Body of pancreas (tissue), 4 donors: ENCODE measurements around the gene WNT10A. TPM values are rescaled to one million over a fixed set of nuclear protein-coding genes. Genes with fewer than 3 reads are reported as not detected.

Experiments used
- ATAC-seq: fragments of 150-250 bp; one replicate; pipeline ENCODE4 v1.9.1; 2016
- DNase-seq, 4 donors: peaks; one replicate each; pipeline ENCODE4 v3.0.0-alpha.2; 2019
- H3K27ac ChIP-seq, 4 donors: fragments of 200-600 bp; sonication (generic); 1 replicate in 3 of 4; 2 replicates in 1 of 4; pipeline versions ENCODE4 v1.5.1 to v1.6.1; 2016 to 2019; ENCODE audit warnings: mild to moderate bottlenecking in 1 of 4, mixed read lengths in 1 of 4, moderate library complexity in 1 of 4
- H3K27me3 ChIP-seq, 2 donors: fragments of 200-600 bp; sonication (generic); one replicate each; pipeline ENCODE4 v1.6.0; 2016; ENCODE audit warnings: mild to moderate bottlenecking in 1 of 2
- H3K36me3 ChIP-seq, 2 donors: fragments of 200-600 bp; sonication (generic); replicated peaks in 1 of 2; 2 replicates each; pipeline ENCODE4 v1.5.1; 2016; ENCODE audit warnings: low read depth in 2 of 2; ENCODE audit not compliant: insufficient read depth in 1 of 2
- H3K4me1 ChIP-seq: fragments of 200-600 bp; sonication (generic); one replicate; pipeline ENCODE4 v1.6.0; 2016
- H3K4me3 ChIP-seq, 2 donors: fragments of 200-600 bp; sonication (generic); 1 replicate in 1 of 2; 2 replicates in 1 of 2; pipeline ENCODE4 v1.5.1; 2016 to 2019
- H3K9me3 ChIP-seq, 3 donors: fragments of 200-600 bp; sonication (generic); 1 replicate in 2 of 3; 2 replicates in 1 of 3; pipeline ENCODE4 v1.5.1; 2016
- CTCF ChIP-seq, 7 experiments: fragments of 450-650 bp in 4 of 7; fragments of 200-600 bp in 3 of 7; sonication (generic) in 3 of 7; IDR thresholded peaks; one replicate each; pipeline ENCODE4 v1.5.1; 2016 to 2019; ENCODE audit warnings: antibody characterized with exemption in 7 of 7
- POLR2A ChIP-seq, 3 donors: fragments of 450-650 bp; IDR thresholded peaks; one replicate each; pipeline ENCODE4 v1.6.1; 2016; ENCODE audit warnings: antibody characterized with exemption in 3 of 3, mild to moderate bottlenecking in 2 of 3
- whole genome bisulfite sequencing, 2 donors: methylation state at CpG; one replicate each; pipeline ENCODE4 v1.1.5; 2017; 5-methylcytosine and 5-hydroxymethylcytosine counted together
- intact Hi-C: fragments of 100-400 bp; cut with DNase I; formaldehyde crosslinking; loops from one replicate; pipeline ENCODE4 v1.15.1; 2023
- total RNA-seq, 2 donors: library from RNA; depleted of rRNA; stranded (reverse); fragments of >200 nt; gene quantifications; one replicate each; pipeline ENCODE4 v1.1.0, GENCODE V29; 2016

The WNT10A gene
- total RNA-seq, 2 donors from 2014 or later: 0.52 TPM; not detected in 1

- no peaks in the 10 kb centered on the region for H3K36me3 ChIP-seq
- peaks cover 24% of the 10 kb centered on the region for H3K4me1 ChIP-seq
- H3K27ac ChIP-seq: no peak overlapping the region
- peaks cover 0 to 19% of the 10 kb centered on the region in 2 donors for H3K27me3 ChIP-seq
- intact Hi-C loops: no loop called here
- TF ChIP-seq CTCF (IDR thresholded peaks at IDR 0.05): no peak
- no peak for TF ChIP-seq POLR2A (IDR thresholded peaks at IDR 0.05)
- ATAC-seq (no peak), DNase-seq (no peak)
- no peaks in the 10 kb centered on the region for H3K9me3 ChIP-seq
- H3K4me3 ChIP-seq: no peak overlapping the region
- WGBS, 2 donors: 71 to 75% methylated on average over 7 of the region's 7 CpGs
Measured at GRCh38 chr2:218861645-218862318, 18.9 kb upstream of the WNT10A start.

GRCh38 chr2:218863021-218863520 is 17.6 kb upstream of the WNT10A start:
- intact Hi-C loops: no loop called here
- H3K4me1 ChIP-seq: peaks cover 17% of the 10 kb centered on the region
- peaks cover 0 to 19% of the 10 kb centered on the region in 2 donors for H3K27me3 ChIP-seq
- no peak for DNase-seq
- WGBS, 2 donors: 55 to 64% methylated on average over 3 of the region's 3 CpGs
- H3K4me3 ChIP-seq: no peak overlapping the region
- ATAC-seq: no peak
- no peak overlapping the region for H3K27ac ChIP-seq
- no peaks in the 10 kb centered on the region for H3K9me3 ChIP-seq
- no peaks in the 10 kb centered on the region for H3K36me3 ChIP-seq
- TF ChIP-seq CTCF (IDR thresholded peaks at IDR 0.05) (no peak), POLR2A (IDR thresholded peaks at IDR 0.05) (no peak)

GRCh38 chr2:218865396-218865795 is 15.3 kb upstream of the WNT10A start:
- H3K27me3 ChIP-seq: peaks cover 0 to 13% of the 10 kb centered on the region in 2 donors
- intact Hi-C loops: no loop called here
- H3K27ac ChIP-seq: no peak overlapping the region
- peaks cover 3% of the 10 kb centered on the region for H3K4me1 ChIP-seq
- 55 to 59% methylated on average over 3 to 4 of the region's 4 CpGs for WGBS, 2 donors
- no peak for ATAC-seq
- DNase-seq: no peak
- TF ChIP-seq POLR2A (IDR thresholded peaks at IDR 0.05): no peak
- no peak for TF ChIP-seq CTCF (IDR thresholded peaks at IDR 0.05)
- H3K4me3 ChIP-seq: no peak overlapping the region
- no peaks in the 10 kb centered on the region for H3K36me3 ChIP-seq
- no peaks in the 10 kb centered on the region for H3K9me3 ChIP-seq

GRCh38 chr2:218865999-218866398 is 14.7 kb upstream of the WNT10A start:
- peaks cover 3% of the 10 kb centered on the region for H3K4me1 ChIP-seq
- intact Hi-C loops: no loop called here
- peaks cover 0 to 9% of the 10 kb centered on the region in 2 donors for H3K27me3 ChIP-seq
- WGBS, 2 donors: 62 to 79% methylated on average over 6 of the region's 6 CpGs
- no peaks in the 10 kb centered on the region for H3K9me3 ChIP-seq
- DNase-seq (no peak), ATAC-seq (no peak)
- H3K27ac ChIP-seq: no peak overlapping the region
- no peaks in the 10 kb centered on the region for H3K36me3 ChIP-seq
- TF ChIP-seq CTCF (IDR thresholded peaks at IDR 0.05): no peak
- TF ChIP-seq POLR2A (IDR thresholded peaks at IDR 0.05): no peak
- H3K4me3 ChIP-seq: no peak overlapping the region

- intact Hi-C loops: no loop called here
- Histone ChIP-seq H3K9me3 (no peaks in the 10 kb centered on the region), H3K27ac (no peak overlapping the region), H3K4me1 (peaks cover 11% of the 10 kb centered on the region), H3K27me3 (peaks cover 0 to 21% of the 10 kb centered on the region in 2 donors), H3K36me3 (no peaks in the 10 kb centered on the region), H3K4me3 (no peak overlapping the region)
- DNase-seq: no peak
- ATAC-seq: no peak
- WGBS, 2 donors: 45 to 52% methylated on average over 6 of the region's 6 CpGs
- no peak for TF ChIP-seq POLR2A (IDR thresholded peaks at IDR 0.05)
- TF ChIP-seq CTCF (IDR thresholded peaks at IDR 0.05): no peak
Measured at GRCh38 chr2:218867900-218868299, 12.8 kb upstream of the WNT10A start.
